ENCODE measurements around the gene ROBO1. TPM values are rescaled to one million over a fixed set of nuclear protein-coding genes. Genes with fewer than 3 reads are reported as not detected.

Gene ROBO1
- total RNA-seq, 1 donor from 2014 or later: 27.1 TPM

- Histone ChIP-seq H3K36me3 (no peaks in the 10 kb centered on the region), H3K4me3 (no peak overlapping the region), H3K27ac (no peak overlapping the region), H3K9me3 (no peaks in the 10 kb centered on the region), H3K27me3 (no peaks in the 10 kb centered on the region), H3K4me1 (no peaks in the 10 kb centered on the region)
- intact Hi-C loops (cut with DNase I): no loop called here
- TF ChIP-seq CTCF (IDR thresholded peaks at IDR 0.05): no peak
- DNase-seq: no peak
- no peak for ATAC-seq
Measured at GRCh38 chr3:78912259-78912658, 855.5 kb downstream of the ROBO1 start.

- H3K9me3 ChIP-seq: no peaks in the 10 kb centered on the region
- TF ChIP-seq CTCF (IDR thresholded peaks at IDR 0.05): no peak
- H3K27me3 ChIP-seq: no peaks in the 10 kb centered on the region
- no peak for DNase-seq
- H3K27ac ChIP-seq: no peak overlapping the region
- H3K4me3 ChIP-seq: no peak overlapping the region
- no peak for ATAC-seq
- no peaks in the 10 kb centered on the region for H3K4me1 ChIP-seq
- intact Hi-C loops (cut with DNase I): no loop called here
- H3K36me3 ChIP-seq: no peaks in the 10 kb centered on the region
Measured at GRCh38 chr3:78911394-78911793, 856.4 kb downstream of the ROBO1 start.

GRCh38 chr3:78908236-78908635, 859.6 kb downstream of the ROBO1 start:
- ATAC-seq (no peak), DNase-seq (no peak)
- no peaks in the 10 kb centered on the region for H3K36me3 ChIP-seq
- H3K9me3 ChIP-seq: no peaks in the 10 kb centered on the region
- no peaks in the 10 kb centered on the region for H3K4me1 ChIP-seq
- intact Hi-C loops (cut with DNase I): no loop called here
- no peak overlapping the region for H3K27ac ChIP-seq
- H3K27me3 ChIP-seq: no peaks in the 10 kb centered on the region
- H3K4me3 ChIP-seq: no peak overlapping the region
- no peak for TF ChIP-seq CTCF (IDR thresholded peaks at IDR 0.05)

- no peaks in the 10 kb centered on the region for H3K9me3 ChIP-seq
- intact Hi-C loops (cut with DNase I): no loop called here
- ATAC-seq (no peak), DNase-seq (no peak)
- no peak overlapping the region for H3K27ac ChIP-seq
- H3K36me3 ChIP-seq: no peaks in the 10 kb centered on the region
- no peaks in the 10 kb centered on the region for H3K27me3 ChIP-seq
- no peak for TF ChIP-seq CTCF (IDR thresholded peaks at IDR 0.05)
- H3K4me1 ChIP-seq: no peaks in the 10 kb centered on the region
- H3K4me3 ChIP-seq: no peak overlapping the region
Measured at GRCh38 chr3:78907367-78907766, 860.4 kb downstream of the ROBO1 start.

GRCh38 chr3:78906930-78907329, 860.9 kb downstream of the ROBO1 start:
- TF ChIP-seq CTCF (IDR thresholded peaks at IDR 0.05): no peak
- H3K27ac ChIP-seq: no peak overlapping the region
- no peak for DNase-seq
- no peaks in the 10 kb centered on the region for H3K9me3 ChIP-seq
- intact Hi-C loops (cut with DNase I): no loop called here
- H3K4me3 ChIP-seq: no peak overlapping the region
- no peak for ATAC-seq
- H3K27me3 ChIP-seq: no peaks in the 10 kb centered on the region
- no peaks in the 10 kb centered on the region for H3K4me1 ChIP-seq
- no peaks in the 10 kb centered on the region for H3K36me3 ChIP-seq

- H3K9me3 ChIP-seq: no peaks in the 10 kb centered on the region
- no peaks in the 10 kb centered on the region for H3K27me3 ChIP-seq
- no peak overlapping the region for H3K4me3 ChIP-seq
- intact Hi-C loops (cut with DNase I): no loop called here
- no peak for ATAC-seq
- no peaks in the 10 kb centered on the region for H3K36me3 ChIP-seq
- no peaks in the 10 kb centered on the region for H3K4me1 ChIP-seq
- H3K27ac ChIP-seq: no peak overlapping the region
- TF ChIP-seq CTCF (IDR thresholded peaks at IDR 0.05): no peak
- no peak for DNase-seq
Measured at GRCh38 chr3:78906245-78906644, 861.6 kb downstream of the ROBO1 start.

Data from upper lobe of right lung (tissue), 1 donor.